Activated T-cell treated with anti-CD3 and anti-CD28 coated beads for 4 hours (primary cell): ENCODE results near the gene APOL4.
"Not testable (repeated sequence)": the region's sequence is repeated elsewhere in the genome, so short reads cannot be mapped to it uniquely, and the experiment has no call there.

Experiments
- DNase-seq: peaks from one replicate; pipeline ENCODE4 v3.0.0-alpha.2; 2020

The APOL4 gene

DNA sequence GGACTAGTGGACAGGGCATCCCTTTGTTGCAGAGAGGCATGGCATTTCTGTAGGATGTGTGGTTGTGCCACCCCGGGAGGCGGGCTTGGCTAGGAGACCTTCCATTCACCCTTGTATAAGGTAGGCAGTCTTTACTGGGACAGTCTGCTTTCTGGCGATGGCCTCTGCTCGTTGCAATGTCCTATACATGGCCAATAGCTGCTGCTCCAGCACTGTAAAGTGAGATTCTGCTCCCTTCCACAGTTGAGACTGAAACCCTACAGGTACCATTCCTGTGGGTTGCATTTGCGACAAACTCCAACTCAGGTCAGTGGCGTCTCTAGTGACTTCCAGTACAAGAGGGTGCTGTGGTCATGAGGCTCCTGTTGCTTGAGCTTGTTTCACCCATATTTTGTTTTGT is 20.7 kb downstream of the APOL4 start:
- no peak for DNase-seq

DNA sequence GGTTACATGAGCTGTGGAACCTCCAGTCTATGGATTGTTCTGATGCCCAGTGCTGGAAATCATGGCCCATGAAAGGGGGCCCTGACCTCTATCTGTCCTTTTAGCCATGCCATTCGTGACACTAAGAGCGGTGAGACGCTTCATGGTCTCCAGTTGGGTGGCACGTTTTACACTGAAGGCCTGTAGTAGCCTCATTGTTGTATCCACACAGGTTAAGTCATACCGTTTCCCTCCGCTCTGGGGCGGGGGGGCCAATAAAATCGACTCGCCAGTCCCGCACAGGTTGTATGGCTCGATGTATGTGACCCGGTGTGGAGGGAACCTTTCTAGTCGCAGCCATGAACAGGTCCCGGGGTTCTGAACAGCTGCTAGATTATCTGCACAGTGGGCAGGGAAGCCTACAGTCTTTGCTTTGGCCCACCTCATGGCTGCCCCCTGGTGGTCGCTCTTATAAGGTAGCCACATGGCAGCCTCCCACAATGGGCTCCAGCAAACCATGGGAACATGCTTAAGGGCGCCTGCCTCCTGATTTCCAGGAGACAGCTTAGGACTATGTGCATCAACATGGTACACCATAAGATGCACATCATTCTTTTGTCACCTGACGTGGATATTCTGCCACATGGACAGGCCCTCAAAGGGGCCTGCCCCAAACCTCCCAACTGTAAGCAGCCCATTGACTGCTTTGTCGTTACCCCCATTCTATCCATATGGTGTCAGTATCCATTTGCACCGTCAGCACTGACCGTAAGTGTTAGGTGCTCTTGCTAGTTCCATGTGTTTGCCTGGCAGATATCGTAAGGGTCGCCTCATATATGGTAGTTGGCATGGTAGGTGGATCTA is 21.4 kb downstream of the APOL4 start:
- DNase-seq = peak; percentile 84

DNA sequence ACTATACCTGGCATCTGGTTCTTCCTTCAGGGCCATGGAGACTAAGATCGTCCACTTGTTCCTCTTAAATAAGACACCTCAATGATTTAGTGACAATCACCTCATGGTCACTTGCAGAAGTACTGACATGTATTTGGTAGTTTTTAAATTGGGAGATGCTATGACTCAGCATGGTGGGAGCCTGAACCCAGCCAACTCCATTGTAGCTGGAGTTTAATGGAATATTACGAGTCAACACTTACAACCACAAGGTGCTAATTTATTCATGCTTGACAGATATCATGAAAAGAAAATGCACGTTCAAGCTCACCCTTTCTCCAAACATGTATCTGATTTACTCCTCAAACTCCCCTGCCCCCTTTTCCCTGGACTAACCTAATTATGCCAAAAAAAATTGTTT is 24.4 kb downstream of the APOL4 start:
- no peak for DNase-seq

DNA sequence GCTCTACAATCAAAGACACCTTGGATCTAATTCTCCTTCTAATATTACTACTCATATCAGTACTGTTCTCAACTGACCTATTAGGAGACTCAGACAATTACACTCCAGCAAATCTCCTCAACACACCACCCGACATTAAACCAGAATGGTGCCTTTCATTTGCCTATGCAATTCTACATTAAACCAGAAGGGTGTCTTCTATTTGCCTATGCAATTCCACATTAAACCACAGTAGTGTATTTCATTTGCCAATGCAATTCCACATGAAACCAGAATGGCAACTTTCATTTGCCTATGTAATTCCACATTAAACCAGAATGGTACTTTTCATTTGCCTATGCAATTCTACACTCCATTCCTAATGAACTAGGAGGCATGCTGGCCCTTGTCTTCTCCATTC is 25.7 kb downstream of the APOL4 start:
- no peak for DNase-seq

DNA sequence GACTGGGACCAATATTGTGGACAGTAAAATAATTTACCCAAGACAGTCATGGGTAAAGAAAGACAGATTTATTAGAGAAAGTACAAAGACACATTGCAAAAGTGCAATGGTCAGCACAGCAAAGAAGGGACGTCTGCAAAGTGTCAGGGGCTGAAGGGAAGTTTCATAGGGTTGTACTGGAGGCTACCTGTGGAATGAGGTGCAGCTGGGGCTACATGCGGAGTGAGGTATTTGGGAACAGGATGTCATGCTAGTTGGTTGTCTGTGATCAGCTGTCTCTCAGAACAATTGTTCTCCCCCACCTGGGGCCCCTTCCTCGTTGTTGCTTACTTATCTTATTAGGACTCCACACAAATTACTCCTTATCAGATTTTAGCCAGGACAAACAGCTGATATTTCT is 29.7 kb downstream of the APOL4 start:
- DNase-seq = no peak

DNA sequence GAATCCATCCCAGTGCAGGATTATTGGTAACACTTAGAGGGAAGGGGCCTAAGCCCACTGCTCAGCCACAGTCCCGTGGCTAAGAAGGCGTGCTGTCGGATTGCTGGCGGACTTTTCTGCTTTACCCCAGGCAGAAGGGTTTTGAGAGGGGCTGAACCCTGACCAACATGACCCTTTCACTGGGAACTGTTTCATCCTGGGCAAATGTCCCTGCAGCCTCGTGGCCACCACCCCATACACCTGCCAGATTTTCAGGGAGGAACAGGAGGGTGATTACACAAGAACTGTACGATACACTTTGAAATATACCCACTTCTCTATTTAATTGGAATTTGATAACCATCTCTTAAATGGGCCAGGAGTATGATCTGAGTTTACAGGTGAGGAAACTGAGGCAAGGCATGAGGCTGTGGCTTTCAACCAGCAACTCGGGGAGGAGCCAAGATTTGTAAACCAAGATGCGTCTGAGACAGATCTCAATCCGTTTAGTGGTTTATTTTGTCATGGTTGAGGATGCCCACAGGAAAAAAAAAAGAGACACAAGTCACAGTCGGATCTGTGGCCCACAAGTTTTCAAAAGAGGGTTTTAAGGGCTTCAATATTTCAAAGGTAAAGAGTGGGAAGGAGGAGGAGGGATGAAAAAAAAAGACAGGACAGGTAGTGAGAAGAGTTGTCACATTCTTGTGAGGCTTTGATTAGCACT is 34.9 kb downstream of the APOL4 start:
- no peak for DNase-seq

DNA sequence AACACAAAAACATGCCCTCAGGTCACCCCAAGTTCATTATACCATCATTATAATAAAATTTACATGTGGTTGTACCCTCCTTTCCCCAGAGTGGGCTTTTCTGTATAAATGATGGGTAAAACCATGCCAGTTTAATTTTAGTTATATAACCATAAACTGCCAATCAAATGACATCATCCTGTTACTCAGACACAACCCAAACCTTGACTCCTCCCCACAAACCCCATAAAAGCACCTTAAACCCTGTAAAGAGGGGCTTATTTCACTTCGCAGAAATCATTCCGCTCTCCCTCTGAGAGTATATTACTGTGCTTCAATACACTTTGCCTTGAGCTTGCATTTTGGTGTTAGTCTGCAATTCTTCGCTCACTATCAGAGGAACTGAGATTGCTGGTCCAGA is 35.5 kb downstream of the APOL4 start:
- no peak for DNase-seq

DNA sequence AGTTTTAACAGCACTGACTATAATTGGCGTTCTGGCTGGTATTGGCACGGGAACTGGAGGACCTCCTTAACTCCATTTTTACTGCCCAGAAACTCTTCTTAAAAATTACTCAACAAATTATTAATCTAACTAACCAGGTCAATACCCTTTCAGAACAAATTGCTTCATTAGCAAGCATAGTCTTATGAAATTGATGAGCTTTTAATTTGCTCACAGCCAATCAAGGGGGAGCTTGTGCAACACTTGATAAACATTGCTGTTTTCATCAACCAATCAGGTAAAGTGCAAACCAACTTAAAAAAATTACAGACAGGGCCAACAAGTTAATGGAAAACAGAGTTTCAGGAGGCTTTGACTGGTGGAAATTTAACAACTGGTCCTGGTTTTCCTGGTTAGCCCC is 36.5 kb downstream of the APOL4 start:
- no peak for DNase-seq

DNA sequence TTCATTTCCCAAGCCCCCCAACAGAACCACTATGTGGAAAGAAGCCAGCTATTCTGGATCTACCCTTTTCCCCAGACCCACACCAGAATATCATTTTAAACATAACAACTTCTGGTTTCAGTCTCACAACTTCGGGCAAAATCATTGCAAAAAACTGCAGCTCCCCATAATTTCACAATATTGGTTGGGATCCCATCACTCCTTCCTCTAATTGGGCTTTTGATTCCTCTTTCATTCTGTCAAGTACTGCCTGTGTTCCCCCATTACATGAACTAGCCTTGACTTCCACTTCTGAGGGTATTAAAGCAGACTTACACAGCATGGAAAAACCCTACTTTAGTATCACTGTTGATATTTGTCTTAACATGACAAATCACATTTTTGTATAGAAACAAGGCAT is 37.0 kb downstream of the APOL4 start:
- no peak for DNase-seq

DNA sequence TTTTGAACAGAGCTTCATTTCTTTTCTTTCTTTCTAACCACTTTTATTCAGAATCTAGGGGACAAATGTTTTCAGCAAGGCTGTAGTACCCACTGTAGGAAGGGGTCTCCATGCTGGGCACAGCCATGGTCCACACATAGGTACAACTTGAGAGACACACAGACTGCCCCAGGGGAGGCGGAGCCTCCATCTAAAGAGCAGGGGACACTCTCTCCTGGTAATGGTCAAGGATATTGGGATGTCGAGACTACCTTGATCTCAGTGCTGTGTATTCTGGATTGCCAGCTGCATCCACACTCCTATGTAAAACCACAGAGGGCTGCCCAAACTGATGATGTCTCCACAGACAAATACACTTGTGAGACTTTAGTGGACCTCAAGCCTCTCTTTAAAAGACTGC is 38.1 kb downstream of the APOL4 start:
- no peak for DNase-seq

DNA sequence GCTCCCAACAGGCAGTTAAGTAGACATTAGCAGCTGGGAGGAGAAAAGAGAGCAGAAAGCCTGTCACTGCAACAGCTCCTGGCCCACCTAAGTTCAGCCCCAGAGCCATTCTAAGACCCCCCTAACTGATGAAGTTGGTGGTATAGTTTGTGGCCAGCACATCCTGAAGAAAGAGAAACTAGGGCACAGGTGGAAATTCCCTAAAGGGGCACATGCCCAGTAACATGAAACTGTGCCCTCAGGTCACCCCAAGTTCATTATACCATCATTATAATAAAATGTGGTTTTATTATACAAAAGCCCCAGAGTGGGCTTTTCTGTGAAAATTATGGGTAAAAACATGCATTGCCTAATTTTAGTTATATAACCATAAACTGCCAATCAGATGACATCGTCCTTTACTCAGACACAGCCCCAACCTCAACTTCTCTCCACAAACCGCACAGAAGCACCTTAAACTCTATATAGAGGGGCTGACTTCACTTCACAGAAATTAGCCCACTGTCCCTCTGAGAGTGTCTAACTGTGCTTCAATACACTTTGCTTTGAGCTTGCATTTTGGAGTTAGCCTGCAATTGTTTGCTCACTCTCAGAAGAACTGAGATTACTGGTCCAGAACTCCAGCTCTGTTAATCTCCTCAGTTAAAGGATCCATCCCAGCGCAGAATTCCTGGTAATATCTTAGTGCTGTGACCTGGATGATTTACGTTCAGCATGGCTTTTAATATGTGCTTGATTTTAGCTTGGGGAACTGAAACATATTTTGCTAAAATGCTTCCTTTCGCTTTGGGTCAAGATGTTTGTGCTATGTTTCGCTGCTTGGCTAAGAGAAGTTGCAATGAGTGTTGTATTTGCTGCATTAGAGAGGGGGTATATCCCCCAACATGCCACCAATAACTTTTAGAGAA is 39.2 kb downstream of the APOL4 start:
- DNase-seq = no peak

DNA sequence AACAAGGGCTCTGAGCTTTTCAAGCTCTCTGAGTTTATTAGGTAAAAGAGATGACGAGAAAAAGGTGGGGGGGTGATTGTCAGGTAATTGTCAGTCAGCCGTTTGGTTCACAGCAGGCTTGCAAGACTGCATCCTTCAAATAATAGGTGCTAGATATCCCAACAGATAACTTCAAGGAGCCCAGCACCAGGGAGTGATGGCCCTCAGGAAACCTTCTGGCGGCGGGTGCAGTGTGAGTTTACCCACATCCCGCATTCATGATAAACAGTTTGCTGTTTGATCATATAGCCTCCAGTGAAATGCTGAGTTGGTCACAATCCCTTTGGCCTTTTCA is 39.8 kb downstream of the APOL4 start:
- not testable (repeated sequence) for DNase-seq

DNA sequence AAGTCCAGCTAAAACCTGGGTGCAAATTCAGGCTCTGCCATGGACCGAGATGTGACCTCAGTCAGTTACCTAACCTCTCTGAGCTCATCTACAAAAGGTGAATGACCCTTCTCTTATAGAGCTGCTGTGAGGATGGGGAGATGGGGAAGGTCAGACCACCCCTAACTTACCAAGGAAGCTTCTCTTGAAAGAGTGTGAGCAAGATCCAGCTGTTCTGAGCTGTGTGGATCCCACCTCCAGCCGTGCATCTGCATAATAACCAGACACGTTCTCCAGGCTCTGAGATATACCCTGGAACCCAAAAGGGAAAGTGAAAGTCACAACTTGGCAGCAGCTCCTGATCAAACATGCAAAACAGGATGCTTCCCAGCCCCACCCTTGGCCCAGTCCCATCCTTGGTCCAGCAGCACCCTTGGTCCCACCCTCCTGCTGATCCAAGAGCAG is 41.1 kb downstream of the APOL4 start, which contains the start of gene APOL3:
Gene APOL3, minus strand, starts transcription at position 257 of the 444 bp plus-strand sequence. CDS start 11,700 bp downstream, outside the sequence.
- no peak for DNase-seq

DNA sequence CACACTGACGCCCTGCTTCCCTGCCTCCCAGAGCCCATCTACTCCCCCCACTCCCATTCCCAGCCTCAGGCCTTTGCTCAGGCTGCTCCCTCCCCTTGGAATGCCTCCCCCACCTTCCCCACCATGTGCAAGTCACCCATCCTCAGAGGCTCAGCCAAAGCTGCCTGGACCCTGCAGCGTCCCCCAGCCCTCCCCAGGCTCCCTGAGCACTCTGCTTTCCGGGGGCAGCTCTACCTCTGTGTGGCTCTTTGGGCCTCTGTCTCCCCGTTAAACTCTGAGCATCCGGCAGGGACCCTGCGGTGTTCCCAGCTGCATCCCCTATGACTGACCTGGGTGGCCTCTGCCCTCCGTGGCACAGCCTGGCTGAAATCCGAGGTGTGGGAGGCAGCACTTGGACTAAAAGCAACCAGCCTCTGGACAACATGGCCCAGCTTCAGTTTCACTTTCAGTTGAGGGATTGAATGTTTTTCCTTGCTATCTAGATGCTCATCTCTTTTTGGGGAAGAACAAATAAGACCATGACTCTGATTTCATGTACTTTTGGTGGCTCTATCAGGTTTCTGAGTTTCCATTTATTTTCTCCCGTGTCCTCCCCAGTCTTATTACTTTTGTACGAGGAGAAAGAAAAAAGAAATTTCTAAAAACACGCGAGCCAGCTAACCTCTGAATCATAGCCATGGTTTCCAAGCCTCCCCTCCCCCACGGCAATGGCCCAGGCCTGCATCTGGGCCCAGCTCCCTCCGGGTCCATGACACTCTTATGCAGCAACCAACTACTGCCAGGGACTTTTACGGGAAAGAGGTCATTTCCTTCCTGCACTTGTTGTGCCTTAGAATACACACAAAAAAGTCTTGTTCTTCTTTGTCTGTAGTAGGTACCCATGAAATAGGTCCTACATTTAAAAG is 44.8 kb downstream of the APOL4 start:
- DNase-seq = peak; percentile 71

DNA sequence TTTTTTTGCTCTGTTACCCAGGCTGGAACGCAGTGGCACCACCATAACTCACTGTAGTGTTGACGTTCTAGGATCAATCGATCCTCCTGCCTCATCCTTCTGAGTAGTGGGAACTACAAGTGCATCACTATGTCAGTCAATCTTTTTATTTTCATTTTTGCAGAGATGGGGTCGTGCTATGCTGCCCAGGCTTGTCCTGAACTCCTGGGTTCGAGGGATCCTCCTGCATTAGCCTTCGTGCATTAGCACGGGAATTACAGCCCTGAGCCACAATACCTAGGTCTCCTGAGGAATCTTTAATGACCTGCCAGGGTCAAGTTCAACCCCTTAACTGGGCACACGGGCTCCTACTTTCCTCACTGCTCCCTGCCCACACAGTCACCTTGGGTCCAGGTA is 45.5 kb downstream of the APOL4 start:
- DNase-seq = no peak

DNA sequence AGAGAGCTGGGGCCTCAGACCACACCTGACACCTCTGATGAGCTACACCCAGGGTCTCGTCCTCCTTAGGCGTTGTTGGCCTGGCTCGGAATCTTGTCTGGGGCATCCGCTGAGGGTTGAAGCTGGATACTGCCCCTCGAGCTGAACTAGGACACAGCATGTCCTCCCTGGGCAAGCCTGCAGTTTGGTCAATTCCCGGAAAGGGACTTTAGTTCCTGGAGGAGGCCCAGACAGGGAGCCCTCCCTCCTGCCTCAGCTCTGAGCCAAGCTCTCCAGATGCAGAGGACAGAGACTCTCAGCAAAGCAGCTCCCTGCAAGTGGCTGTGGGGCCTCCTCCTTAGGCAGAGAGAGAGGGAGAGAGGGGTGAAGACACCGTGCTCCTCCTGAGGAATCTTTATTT is 45.9 kb downstream of the APOL4 start:
- DNase-seq = no peak

DNA sequence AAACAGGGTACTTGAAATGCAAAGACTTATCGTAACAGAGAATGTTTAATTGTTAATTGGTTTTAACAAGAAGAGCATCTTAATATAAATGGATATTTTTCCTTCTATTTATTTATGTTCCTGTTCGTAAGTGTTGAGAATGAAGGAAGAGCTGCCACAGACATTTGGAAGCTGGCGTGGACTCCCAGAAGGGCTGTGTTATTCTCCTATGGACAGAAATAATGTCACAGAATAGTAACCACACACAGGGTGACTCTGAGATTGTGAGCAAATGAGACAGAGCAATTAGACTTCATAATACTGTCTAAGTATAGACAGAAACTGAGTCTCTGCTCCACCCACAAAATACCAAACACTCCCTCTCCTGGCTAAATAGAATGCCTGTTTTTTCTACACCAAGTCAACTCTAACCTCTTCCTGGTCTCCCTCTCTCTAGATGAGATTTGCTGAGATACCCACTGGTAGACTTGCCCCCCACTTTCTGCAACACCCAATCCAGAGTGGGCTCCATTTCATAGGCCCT is 47.1 kb downstream of the APOL4 start:
- no peak for DNase-seq

DNA sequence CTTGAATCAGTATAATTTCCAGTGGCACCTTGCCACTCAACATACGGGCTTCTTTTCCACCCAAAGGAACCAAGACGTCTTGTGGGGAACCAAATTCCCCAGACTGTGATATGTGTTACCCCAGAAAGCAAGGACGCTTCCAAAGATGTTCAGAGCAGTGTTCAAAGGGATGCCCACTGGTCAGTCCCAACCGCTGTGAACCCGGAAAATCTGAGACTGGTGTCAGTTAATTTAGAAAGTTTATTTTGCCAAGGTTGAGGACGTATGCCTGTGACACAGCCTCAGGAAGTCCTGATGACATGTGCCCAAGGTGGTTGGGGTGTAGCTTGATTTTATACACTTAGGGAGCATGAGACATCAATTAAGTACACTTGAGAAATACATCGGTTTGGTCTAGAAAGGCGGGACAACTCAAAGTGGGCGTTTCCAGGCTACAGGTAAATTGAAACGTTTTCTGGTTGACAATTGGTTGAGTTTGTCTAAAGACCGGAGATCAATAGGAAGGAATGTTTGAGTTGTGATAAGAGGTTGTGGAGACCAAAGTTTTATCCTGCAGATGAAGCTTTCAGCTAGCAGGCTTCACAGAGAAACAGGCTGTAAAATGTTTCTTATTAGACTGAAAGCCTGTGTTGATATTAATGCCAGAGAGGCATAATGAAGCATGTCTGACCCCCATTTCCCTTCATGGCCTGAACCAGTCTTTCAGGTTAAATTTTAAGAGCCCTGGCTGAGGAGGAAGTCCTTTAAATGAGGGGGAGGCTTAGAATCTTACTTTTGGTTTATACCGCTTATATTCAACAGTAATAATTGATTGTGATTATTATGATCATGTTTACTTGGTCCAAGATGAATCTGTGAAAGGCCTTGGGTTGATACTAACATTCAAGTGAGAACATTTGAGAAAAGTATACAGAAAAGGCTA is 47.8 kb downstream of the APOL4 start:
- DNase-seq = no peak

DNA sequence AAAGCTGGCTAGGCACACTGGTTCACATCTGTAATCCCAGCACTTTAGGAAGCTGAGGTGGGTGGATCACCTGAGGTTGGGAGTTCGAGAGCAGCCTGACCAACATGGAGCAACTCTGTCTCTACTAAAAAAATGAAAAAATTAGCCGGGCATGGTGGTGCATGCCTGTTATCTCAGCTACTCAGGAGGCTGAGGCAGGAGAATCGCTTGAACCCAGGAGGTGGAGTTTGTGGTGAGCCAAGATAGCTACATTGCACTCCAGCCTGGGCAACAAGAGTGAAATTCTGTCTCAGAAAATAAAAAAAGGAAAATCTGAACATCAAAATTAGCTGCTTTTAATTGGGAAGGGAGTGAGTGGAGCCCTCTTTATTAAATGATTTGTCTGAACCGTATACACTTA is 48.8 kb downstream of the APOL4 start:
- DNase-seq = not testable (repeated sequence)

DNA sequence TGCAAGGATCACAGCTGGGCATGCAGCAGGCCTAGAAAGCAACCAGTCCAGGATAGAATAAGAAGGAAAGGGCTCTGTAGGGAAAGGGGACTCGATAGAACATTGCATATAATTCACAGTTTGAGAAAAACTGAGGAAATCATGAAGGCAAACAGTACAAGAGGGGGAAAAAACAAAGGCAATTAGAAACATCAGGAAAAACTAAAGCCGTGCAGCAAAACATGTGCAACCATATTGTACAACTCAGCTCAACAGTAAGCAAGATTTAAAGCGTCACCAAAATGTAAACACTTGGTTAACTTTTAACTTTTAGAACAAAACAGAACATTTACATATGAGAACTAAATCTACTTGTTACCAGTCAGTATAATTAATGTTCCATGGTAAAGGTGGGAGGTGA is 49.5 kb downstream of the APOL4 start:
- DNase-seq = no peak
